HG03342 (cell line): Measurements from ENCODE around the gene YIF1A.

Experiments used
- ATAC-seq: cut with Tn5 transposase; IDR thresholded peaks from one replicate; pipeline ENCODE4 v1.9.1; 2021; ENCODE audit warnings: mild to moderate bottlenecking, moderate library complexity; ENCODE audit not compliant: unreplicated experiment

Gene YIF1A, protein sequence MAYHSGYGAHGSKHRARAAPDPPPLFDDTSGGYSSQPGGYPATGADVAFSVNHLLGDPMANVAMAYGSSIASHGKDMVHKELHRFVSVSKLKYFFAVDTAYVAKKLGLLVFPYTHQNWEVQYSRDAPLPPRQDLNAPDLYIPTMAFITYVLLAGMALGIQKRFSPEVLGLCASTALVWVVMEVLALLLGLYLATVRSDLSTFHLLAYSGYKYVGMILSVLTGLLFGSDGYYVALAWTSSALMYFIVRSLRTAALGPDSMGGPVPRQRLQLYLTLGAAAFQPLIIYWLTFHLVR

DNA sequence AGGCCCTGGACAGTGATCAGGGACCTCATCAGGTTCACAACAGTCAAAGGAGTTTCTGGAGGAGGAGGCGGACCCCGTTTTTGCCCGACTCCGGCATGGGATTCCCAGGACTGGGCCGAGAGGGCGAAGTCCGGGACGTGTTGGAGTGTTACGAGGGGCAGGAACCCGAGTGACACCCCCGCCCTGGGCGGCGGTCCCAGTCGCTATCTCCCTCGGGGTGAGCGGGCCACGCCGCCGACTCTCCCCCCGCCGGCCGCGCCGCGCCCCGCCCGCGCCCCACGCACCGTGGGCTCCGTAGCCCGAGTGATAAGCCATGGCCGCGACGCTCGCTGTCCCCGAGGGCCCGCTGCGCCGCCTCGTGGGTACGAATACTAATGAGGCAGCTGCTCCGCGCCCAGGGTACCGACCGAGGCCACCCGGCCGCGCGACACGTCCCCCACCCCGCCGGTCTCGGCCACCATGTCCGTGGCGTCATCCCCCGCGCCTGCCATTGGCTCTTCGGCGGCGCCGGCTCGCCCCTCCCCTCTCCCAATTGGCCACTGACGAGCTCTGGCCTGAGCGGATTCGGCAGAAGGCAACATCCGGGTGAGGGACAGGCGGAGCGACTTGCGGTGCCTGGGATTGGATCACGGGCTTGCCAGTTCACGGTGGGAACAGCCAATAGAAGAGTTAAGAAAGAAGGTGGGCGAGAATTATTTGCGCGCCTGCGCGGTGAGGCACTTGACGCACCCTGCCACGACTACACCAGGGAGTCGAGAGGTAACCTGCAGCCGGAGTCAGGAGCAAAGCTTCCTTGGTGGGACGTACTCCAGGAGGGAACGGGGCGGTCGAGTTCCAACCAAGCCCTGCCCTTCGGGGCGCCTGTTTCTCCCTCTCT is at the start of gene YIF1A:
YIF1A (minus strand) TSS at position 473 of the 877 bp plus-strand sequence; CDS start at position 315, 158 bp downstream.
- ATAC-seq: peak; percentile 85

DNA sequence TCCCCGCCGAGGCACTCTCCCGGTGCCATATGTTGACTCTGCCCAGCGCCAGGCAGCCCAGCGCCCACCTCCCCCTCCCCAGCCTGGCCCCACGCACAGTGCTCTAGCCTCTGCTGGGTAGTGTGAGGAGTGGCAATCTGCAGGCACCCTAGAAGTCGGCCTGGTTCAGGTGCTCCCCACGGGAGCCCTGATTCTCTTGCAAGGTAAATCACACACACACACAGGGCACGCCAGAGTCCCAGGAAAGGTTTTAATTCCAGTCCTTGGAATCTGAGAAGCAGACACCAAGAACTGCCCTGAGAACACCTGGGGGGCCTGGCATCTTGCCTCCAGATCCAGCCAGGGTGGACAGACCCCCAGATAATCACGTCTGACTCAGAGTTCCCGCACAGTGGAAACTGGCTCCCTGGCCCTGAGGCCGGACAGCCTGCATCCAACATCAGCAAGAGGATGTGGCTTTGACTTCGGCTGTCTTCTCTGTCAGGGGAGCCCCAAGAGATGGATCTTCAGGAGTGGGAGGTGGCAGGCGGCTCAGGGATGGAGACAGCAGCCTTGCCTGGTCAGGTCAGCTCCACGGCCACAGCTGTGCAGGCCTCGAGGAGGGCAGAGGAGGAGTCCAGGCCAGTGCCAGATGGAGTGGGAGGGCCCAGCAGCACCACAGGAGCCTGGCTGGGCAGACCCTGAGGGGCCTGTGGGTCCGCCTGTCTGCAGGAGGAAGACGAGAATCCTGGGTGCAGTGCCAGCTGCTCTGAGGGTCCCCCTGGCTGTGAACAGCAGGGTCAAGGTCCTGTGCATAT is 48.4 kb upstream of the YIF1A start:
- no peak for ATAC-seq

DNA sequence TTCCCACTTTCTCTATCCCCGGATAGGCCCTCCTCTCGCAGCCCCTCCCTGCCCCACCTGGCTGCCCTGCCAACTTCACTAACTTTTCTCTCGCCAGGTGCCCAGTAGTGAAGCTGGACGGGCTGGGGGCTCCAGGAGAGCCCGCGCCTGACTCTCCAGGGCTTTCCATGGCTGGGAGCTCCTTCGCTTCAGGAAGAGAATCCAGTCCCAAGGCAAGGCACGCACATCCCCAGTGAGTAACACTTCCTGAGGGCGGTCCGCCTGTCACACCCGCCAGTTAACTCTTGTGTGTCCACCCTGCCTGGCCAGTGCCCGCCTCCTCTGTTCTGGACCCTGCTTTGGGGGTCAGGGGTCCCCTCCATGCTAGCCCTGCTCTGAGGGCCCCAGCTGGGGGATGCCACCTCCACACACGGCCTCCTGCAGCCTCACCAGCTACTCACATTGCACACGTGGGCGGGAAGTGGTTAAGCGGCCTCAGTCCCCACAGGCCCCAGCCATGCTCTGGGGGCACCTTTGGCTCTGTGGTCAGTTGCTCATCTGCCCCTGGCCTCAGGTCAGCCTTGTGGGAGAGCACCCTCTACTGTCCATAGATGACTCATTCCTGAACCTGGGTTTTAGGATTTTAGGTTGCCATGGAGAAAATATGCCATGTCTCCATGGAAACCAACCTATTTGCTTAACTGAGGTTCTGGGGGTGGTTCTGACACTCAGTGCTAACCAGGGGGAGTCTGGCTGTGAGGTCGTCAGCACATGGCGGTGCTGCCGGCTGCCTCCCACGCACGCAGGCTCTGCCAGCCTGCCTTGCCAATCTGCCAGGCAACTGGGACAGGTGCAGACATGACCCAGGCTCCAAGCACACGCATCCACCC is 47.5 kb upstream of the YIF1A start, which contains the start of gene RIN1:
RIN1 (minus strand) TSS at position 201 of the 869 bp plus-strand sequence; CDS start at position 169, 32 bp downstream.
- peak; percentile 60 for ATAC-seq

DNA sequence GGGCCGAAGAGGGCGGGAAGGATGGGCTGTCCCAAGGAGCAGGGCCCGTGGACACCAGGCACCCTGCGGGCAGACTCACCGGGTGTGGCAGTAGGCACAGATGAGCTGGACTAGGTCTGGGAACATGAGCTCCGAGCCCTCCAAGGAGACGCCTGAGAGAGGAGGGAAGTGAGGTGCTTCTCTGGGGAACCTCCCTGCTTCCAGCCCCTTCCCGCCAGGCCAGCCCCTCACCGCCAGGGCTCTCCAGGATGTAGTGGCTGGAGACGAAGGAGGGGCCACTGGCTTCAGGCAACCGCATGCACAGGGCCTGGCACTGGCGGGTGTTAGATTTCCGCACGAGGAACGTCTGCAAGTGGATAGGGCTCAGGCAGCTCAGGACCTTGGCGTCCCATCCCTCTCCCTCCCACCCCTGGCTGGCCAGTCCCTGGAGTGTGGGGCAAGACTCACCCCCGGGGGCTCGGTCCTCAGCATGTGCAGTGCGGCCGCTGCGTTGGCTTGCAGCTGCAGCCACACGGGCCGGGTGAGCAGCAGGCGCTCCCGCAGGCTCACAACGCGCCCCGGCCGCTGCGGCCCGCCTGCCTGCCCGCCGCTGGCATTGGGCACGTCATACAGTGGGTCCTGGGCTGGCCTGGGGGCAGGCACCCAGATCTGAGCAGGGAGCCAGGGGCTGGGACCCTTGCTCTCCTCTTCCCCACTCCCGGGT is 46.7 kb upstream of the YIF1A start:
- no peak for ATAC-seq

DNA sequence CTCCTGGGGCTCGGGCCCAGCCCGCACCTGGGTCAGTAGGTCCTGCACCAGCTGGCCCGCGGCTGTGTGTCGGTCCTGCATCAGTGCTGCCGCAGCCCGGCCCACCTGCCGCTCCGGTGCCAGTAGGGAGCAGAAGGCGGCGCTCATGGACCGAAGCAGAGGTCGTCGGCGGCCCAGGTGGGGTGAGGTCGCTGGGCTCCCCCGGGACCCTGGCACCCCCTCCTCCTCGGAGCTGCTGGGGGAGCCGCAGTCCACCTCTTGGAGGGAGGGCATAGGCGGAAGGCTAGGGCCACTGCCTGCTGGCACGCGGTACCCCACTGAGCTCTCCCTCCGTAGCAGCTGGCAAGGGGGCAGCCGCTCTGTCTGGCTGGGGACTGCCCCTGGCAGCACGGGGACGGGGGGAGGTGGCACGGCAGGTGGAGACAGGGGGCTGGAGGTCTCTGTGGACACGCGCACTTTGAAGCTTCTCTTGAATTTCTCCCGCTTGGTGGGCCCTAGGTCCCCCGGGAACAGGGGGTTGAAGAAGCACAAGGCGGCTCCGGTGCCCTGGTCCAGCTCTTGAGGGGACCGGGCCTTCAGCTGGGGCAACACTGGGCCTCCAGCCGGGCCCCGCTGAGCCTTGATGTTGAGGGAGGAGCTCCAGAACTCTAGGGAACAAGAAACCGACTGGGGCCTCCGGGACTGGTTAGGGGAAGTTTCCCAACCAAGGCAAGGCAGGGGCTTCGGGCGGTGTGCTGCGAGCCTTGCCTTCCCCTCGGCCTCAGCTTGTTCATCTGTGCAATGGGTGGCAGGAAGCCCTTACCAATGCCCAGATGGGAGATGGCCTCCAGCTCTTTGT is 45.9 kb upstream of the YIF1A start:
- ATAC-seq: no peak

DNA sequence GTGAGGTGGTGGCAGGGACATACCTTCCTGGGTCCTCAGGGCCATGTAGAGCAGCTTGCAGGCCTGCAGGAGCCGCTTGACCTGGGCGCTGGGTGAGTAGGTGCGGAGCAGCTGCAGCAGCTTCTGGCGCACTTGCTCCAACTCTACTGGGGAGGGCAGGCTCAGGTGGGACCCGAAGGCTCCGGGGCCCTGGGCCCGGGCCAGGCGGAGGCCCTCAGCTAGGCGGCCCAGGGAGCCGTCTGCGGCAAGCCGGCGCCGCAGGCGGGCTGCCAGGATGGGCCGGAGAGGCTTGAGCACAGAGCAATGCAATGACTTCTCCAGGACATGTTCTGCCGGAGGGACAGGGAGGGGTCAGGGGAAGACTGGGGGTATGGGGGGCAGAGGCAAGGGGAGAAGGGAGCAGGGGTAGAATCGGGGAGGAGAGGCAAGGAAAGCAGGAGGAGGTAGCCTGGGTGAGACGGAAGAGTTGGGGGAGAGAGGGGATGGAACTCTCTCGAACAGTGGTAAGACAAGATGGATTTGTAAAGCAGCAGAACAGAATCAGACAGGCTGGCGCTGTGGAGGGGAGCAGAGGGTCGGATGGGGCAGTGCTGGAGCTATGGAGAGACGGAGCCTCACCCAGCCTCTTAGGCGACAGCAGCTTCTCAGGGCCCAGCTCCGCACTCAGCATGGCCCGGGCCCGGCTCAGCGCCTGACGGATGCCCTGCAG is 45.1 kb upstream of the YIF1A start:
- no peak for ATAC-seq

DNA sequence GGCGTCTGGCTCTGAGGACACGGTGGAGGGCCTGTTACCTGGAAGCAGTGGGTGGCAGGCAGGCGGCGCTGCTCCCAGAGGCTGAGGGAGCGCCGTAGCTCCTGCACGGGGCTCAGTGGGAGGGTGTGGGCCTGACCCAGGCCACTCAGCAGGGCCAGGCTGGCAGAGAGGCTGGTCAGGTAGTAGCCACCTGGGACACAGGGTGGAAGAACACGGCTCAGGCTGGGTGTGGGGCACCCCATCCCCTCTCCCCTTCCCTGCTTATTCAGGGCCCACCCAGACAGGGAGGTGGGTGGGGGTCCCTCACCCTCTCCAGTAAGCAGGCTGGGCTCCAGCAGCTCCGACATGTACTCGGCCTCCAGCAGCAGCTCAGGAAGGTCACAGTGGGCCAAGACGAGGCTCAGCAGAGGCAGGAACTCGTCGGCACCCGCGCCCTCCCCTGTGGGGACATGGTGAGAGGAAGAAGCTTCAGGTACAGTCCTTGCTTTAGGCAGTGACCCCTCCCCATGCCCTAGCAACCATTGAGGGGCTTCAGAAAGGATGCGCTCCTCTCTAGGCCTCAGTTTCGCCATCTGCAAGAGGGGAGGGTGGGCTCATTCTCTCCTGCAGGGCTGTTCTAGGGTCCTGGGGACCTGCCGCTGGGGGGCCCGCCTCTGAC is 44.4 kb upstream of the YIF1A start:
- no peak for ATAC-seq

DNA sequence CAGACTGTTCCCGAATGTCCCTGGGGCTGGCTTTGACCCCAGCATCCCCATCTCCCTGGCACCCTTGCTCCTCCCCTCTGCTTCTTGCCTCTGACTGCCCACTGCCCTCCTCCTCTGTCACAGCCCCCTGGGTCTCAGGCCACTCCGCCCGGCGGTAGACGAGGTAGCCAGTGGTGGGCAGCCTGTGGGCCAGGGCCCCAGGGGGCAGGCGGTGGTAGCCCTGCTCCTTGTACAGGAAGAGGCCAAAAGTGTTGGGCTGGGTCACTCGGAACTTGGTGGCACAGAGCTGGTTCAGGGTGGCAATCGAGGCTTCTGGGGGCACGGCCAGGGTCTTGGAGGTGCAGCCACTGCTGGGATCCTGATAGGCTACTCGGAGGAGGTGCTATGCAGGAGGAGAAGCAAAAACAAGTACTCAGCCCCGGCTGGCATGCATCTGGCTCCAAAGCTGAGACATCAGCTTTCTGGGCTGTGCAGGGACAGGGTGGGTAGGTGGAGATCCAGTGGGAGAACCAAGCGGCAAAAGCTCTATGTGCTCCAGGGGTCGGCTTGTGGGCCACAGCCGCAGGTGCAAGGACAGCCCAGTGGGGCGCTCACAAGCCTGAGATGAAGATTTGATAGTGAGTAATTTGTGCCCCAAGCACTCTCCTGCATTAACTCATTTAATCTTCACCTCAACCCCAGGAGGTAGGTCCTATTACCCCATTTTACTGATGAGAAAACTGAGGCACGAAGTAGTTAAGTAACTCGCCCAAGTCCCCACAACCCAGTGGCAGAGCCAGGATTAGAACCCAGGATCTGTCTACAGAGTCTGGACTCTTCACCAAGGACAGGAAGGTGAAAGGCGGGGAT is 43.7 kb upstream of the YIF1A start:
- ATAC-seq: no peak

DNA sequence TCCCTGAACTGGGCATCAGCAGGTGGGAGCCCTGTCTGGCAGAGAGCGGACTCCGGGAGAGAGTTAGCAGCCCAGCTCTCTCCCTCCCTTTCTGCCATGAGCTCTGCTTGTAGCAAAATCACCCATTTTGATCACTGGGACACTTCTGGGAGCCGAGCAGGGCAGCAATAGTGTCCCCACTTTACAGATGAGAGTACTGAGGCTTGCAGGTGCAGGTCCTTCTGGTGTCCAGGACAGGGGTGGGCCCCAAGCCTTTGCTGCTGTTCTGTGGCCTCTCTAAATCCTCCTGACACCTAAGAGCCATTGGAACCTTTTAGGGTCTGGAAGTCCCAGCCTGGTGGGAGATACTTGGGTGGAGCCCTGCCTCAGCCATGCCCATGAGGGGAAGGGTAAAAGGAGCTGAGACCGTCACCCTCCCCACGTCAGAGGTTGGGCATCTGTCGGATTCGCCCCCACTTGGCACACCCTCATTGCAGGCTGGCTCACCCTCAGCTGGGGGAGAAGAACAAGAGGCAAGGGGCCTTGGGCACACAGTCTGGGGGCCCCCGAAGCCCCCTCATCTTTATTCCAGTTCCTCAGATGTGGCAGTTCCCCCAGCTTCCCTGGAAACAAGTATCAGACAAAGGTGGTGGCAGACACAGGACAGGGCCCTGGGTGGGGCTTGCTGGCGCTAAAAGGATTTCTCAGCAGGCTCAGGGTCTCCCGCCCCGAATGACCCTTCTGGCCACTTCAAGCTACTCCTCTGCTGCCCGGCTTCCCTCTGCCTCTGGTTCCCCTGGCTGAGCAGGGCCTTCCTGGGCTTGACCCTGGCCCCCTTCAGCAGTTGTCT is 42.8 kb upstream of the YIF1A start:
- ATAC-seq: no peak

DNA sequence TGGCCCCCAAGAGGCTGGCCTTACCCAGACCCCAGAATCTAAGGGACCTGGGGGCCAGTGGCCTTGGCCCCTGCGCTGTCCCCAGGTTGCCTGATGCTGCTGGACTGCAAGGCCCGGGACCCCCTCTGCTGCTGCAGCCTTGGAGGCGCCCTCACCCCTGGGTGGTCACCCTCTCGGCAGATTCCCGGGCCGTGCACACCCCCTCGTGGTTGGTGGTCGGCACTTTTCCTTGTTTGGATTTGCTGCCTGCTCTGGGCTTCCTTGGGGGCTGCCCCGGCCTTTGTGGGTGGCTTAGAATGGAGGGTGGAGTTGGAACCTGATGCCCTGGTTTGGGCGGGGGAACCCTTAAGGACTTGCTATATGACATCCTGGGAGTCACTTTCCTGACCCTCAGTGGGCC is 42.0 kb upstream of the YIF1A start:
- no peak for ATAC-seq

DNA sequence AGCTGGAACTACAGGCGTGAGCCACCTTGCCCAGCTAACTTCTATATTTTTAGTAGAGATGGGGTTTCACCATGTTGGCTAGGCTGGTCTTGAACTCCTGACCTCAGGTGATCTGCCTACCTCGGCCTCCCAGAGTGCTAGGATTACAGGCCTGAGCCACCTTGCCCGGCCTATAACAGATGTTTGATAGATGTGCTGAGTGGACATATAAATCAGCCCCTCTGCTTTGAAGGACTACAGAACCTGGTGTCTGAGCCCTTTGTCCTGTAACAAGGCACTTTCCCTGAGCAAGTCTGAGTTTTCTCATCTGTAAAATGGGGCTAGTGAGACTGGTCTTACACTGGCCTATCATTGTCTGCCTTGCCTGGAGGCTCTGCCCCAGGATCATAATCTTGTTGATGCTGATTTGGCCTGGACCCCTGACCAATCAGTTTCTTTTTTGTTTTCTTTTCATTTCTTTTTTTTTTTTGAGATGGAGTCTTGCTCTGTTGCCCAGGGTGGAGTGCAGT is 40.3 kb upstream of the YIF1A start:
- no peak for ATAC-seq

DNA sequence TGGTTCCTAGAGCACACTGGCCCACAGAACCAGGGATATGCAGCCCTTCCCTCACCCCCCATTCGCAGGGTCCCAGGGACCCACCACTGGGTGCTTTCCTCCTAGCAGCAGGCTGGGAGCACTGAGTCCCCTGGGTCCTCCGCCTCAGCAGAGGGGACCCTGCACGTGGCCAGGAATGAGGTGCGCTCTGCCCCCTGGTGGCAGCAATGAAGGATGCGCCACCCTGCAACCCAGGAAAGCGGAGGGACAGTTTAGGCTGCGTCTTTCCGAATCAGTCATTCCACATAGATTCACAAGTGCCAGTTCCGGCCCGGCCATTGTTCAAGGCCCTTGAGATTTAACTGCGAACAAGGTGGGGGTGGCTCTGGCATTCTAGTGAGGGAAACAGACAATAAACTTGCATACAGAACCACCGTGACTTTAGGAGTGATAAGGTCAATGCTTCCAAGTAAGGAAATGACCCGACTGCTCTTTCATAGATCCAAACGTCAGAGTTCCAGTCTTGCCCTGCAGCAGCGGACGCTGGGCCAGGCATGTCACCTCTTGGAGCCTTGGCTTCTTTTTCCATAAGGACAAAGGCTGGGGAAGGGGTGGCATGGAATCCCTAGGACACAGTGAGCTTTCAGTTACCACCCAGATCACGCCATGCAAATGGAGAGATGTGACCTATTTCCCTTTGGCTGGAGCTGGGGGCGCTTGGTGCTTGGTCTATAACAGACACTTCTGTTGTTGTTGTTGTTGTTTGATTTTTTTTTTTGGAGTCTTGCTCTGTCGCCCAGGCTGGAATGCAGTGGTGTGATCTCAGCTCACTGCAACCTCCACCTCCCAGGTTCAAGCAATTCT is 39.6 kb upstream of the YIF1A start:
- ATAC-seq: peak; percentile 63

DNA sequence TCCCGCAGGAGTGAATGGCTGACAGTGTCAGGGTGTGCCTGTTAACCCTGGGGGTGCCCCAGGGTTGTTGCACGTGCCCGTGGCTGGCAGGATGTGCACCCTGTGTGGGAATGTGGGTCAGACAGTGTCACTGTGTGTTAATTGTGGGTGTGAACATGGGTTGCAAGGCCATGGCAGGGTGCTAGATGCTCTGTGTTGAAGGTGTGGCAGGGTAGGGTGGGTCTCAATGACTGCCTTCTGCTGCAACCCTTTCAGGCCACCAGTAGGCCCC is 39.0 kb upstream of the YIF1A start:
- no peak for ATAC-seq

DNA sequence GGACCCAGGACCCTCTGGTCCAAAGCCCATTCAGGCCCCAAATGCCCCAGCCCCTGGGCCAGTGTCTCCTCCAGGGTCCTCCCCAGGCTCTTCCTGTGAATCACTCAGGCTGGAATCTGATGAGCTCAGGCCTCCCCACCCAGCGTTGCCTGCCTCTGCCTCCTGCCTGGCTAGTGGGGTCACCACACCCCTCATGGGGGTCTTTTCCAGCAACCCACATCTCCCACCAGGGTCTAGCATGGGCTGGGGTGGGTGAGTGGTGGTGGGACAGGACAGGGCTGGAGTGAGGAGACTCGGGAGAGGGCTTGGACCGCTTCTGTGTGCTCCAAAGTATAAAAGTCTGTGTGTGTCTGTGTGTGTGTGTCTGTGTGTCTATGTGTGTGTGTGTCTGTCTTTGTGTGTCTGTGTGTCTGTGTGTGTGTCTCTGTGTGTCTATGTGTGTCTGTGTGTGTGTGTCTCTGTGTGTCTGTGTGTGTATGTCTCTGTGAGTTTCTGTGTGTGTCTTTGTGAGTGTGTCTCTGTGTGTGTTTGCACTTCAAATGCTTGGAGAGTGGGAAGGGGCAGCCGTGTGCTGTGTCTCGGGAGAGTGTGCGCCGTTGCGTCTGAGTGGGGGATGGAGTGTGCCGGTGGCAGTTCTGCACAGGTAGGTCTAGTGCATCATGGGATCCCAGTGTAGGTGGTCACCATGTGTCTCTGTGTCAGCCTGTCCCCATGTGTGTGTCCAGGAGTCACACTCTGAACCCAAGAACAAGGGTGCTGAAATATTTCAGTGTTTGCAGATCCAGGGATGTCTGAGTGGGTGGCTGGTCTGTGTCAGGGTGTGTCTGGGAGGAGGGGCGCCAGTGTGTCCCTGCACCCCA is 38.5 kb upstream of the YIF1A start:
- no peak for ATAC-seq
